ENCODE data around the gene PLEKHH2.
"Not testable (repeated sequence)": the region's sequence is repeated elsewhere in the genome, so short reads cannot be mapped to it uniquely, and the experiment has no call there.

Gene PLEKHH2

DNA sequence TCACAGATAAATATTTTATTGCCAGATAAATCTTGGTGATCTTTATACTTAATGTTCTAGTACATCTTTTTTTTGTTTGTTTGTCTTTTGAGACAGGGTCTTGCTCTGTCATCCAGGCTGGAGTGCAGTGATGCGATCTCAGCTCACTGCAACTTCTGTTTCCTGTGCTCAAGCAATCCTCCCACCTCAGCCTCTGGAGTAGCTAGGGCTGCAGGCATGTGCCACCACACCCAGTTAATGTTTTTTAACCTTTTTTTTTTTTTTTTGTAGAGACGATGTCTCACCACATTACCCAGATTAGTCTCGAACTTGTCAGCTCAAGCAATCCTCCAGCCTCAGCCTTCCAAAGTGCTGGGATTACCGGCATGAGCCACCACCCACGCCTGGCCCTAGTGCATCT lies 48.3 kb downstream of the PLEKHH2 start:
- Histone ChIP-seq H3K4me3 (replicated peaks; ENCODE audit: low read depth, low read length) (no peak overlapping the region), H3K36me3 (ENCODE audit: control insufficient read depth, insufficient read depth, low read length) (no peaks in the 10 kb centered on the region), H3K27me3 (replicated peaks; ENCODE audit: control insufficient read depth, insufficient read depth, low read length) (no peaks in the 10 kb centered on the region)
- DNase-seq (ENCODE audit: extremely low read depth, insufficient read length), result no peak
- TF ChIP-seq, protein P1, sequence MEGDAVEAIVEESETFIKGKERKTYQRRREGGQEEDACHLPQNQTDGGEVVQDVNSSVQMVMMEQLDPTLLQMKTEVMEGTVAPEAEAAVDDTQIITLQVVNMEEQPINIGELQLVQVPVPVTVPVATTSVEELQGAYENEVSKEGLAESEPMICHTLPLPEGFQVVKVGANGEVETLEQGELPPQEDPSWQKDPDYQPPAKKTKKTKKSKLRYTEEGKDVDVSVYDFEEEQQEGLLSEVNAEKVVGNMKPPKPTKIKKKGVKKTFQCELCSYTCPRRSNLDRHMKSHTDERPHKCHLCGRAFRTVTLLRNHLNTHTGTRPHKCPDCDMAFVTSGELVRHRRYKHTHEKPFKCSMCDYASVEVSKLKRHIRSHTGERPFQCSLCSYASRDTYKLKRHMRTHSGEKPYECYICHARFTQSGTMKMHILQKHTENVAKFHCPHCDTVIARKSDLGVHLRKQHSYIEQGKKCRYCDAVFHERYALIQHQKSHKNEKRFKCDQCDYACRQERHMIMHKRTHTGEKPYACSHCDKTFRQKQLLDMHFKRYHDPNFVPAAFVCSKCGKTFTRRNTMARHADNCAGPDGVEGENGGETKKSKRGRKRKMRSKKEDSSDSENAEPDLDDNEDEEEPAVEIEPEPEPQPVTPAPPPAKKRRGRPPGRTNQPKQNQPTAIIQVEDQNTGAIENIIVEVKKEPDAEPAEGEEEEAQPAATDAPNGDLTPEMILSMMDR (IDR thresholded peaks at IDR 0.05; ENCODE audit: insufficient read depth, low read length, poor library complexity, severe bottlenecking), result no peak

DNA sequence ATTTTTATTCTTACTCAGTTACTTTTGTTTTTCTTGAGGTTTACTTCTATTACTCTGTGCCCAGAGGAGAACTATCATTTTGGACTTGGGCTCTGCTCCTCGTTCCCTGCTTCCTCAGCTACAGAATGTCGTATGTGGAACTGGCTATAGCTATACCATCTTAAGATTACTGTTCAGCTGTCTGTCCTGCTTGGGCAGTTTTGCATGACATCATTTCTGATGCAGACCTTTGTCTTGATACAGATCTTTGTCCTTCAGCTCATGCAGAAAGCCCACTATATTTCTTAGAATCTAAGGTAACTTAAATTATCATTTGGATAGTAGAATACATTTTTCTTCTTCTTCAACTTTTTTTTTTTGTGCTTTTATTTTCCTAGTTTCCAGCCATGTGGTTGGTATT lies 52.9 kb downstream of the PLEKHH2 start:
- Histone ChIP-seq H3K4me3 (replicated peaks; ENCODE audit: low read depth, low read length) (no peak overlapping the region), H3K27me3 (replicated peaks; ENCODE audit: control insufficient read depth, insufficient read depth, low read length) (no peaks in the 10 kb centered on the region), H3K36me3 (ENCODE audit: control insufficient read depth, insufficient read depth, low read length) (no peaks in the 10 kb centered on the region)
- DNase-seq (ENCODE audit: extremely low read depth, insufficient read length), result no peak
- TF ChIP-seq, protein P1 (IDR thresholded peaks at IDR 0.05; ENCODE audit: insufficient read depth, low read length, poor library complexity, severe bottlenecking), result no peak

- no peak for DNase-seq (ENCODE audit: extremely low read depth, insufficient read length)
- H3K4me3 ChIP-seq (replicated peaks; ENCODE audit: low read depth, low read length), result no peak overlapping the region
- no peaks in the 10 kb centered on the region for H3K27me3 ChIP-seq (replicated peaks; ENCODE audit: control insufficient read depth, insufficient read depth, low read length)
- TF ChIP-seq, protein P1 (IDR thresholded peaks at IDR 0.05; ENCODE audit: insufficient read depth, low read length, poor library complexity, severe bottlenecking), result no peak
- H3K36me3 ChIP-seq (ENCODE audit: control insufficient read depth, insufficient read depth, low read length), result no peaks in the 10 kb centered on the region
These were observed 55.5 kb downstream of the PLEKHH2 start for GRCh38 chr2:43692428-43692994.

DNA sequence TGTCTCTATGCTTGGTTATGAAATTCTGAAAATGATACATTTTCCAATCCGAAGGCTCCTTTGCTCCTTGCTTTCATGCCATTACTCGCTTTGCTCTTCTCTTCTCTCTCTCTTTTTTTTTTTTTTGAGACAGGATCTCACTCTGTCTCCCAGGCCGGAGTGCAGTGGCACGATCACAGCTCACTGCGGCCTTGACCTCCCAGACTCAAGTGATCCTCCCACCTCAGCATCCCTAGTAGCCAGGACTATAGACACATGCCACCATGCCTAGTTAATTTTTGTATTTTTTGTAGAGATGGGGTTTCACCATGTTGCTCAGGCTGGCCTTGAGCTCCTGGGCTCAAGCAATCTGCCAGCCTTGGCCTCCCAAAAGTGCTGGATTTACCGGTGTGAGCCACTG lies 61.1 kb downstream of the PLEKHH2 start:
- not testable (repeated sequence) for H3K27me3 ChIP-seq (replicated peaks; ENCODE audit: control insufficient read depth, insufficient read depth, low read length); H3K36me3 ChIP-seq (ENCODE audit: control insufficient read depth, insufficient read depth, low read length); DNase-seq (ENCODE audit: extremely low read depth, insufficient read length); H3K4me3 ChIP-seq (replicated peaks; ENCODE audit: low read depth, low read length)

GRCh38 chr2:43699761-43700160 lies 62.7 kb downstream of the PLEKHH2 start:
- H3K27me3 ChIP-seq (replicated peaks; ENCODE audit: control insufficient read depth, insufficient read depth, low read length), result no peaks in the 10 kb centered on the region
- TF ChIP-seq, protein P1 (IDR thresholded peaks at IDR 0.05; ENCODE audit: insufficient read depth, low read length, poor library complexity, severe bottlenecking), result no peak
- H3K4me3 ChIP-seq (replicated peaks; ENCODE audit: low read depth, low read length), result no peak overlapping the region
- no peak for DNase-seq (ENCODE audit: extremely low read depth, insufficient read length)
- no peaks in the 10 kb centered on the region for H3K36me3 ChIP-seq (ENCODE audit: control insufficient read depth, insufficient read depth, low read length)

DNA sequence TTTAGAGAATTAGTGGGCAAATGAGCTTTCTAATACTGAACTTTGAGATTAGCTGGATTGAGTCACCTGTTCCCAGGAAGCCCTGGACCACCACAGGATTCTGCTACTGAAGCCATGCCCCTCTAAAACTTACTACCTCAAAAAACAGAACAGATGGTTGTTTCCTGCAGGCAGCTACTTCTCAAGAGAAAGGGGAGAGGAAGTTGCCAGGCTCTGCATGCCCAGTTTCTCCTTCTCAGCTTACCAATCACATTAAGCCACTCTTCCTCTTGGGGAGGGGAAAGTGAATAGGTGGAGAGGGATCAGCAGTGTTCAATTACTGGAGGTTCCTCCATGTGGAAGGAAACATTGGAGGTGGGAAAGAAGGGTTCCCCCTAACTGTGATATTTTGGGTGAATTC lies 64.1 kb downstream of the PLEKHH2 start:
- Histone ChIP-seq H3K36me3 (ENCODE audit: control insufficient read depth, insufficient read depth, low read length) (no peaks in the 10 kb centered on the region), H3K27me3 (replicated peaks; ENCODE audit: control insufficient read depth, insufficient read depth, low read length) (no peaks in the 10 kb centered on the region), H3K4me3 (replicated peaks; ENCODE audit: low read depth, low read length) (no peak overlapping the region)
- DNase-seq (ENCODE audit: extremely low read depth, insufficient read length), result no peak
- TF ChIP-seq, protein P1 (IDR thresholded peaks at IDR 0.05; ENCODE audit: insufficient read depth, low read length, poor library complexity, severe bottlenecking), result no peak

All from GM06990 (cell line).